22Rv1 (cell line): ENCODE measurements around the gene DCTN2.

Experiments
- CTCF ChIP-seq: fragments of 450-650 bp; IDR thresholded peaks from 2 replicates; pipeline ENCODE4 v1.5.1; 2017; ENCODE audit warnings: mild to moderate bottlenecking
- ZFX ChIP-seq: fragments of 450-650 bp; IDR thresholded peaks from 2 replicates; pipeline ENCODE4 v1.6.1; 2017; ENCODE audit warnings: antibody characterized with exemption, borderline replicate concordance

- TF ChIP-seq CTCF (no peak), ZFX (no peak)
These were observed 972 bp upstream of the DCTN2 start for GRCh38 chr12:57548013-57548315.
